SK-N-SH treated with all-trans-retinoic acid at 6 μM for 48 hours (cell line): ENCODE data around the gene RREB1.

Experiments
- ATAC-seq: fragments of 200-7000 bp; cut with Tn5 transposase; 3 replicates; pipeline ENCODE4 v1.9.1; 2020; ENCODE audit warnings: mild to moderate bottlenecking, moderate library complexity
- ARNTL ChIP-seq: fragments of 450-650 bp; formaldehyde crosslinking; IDR thresholded peaks from 2 replicates; pipeline ENCODE4 v1.5.0; 2020; ENCODE audit warnings: low read depth, mild to moderate bottlenecking, moderate library complexity, borderline replicate concordance
- BACH2 ChIP-seq: fragments of 250-450 bp; sonication (Bioruptor Pico); IDR thresholded peaks from 2 replicates; pipeline ENCODE4 v1.9.0; 2021; ENCODE audit warnings: mild to moderate bottlenecking, borderline replicate concordance
- CREB5 ChIP-seq: fragments of 250-450 bp; sonication (Bioruptor Pico); IDR thresholded peaks from 2 replicates; pipeline ENCODE4 v1.5.1; 2020; ENCODE audit warnings: low read depth, mild to moderate bottlenecking, moderate library complexity
- CSDC2 ChIP-seq: fragments of 250-450 bp; sonication (Bioruptor Pico); IDR thresholded peaks from 2 replicates; pipeline ENCODE4 v1.5.0; 2020; ENCODE audit warnings: mild to moderate bottlenecking, moderate library complexity
- ESRRG ChIP-seq: fragments of 250-450 bp; sonication (Bioruptor Pico); IDR thresholded peaks from 2 replicates; pipeline ENCODE4 v1.6.1; 2021; ENCODE audit warnings: mild to moderate bottlenecking
- GLIS3 ChIP-seq: fragments of 250-450 bp; sonication (Bioruptor Pico); IDR thresholded peaks from 2 replicates; pipeline ENCODE4 v1.5.0; 2020; ENCODE audit warnings: mild to moderate bottlenecking, moderate library complexity
- ISL1 ChIP-seq: fragments of 250-450 bp; sonication (Bioruptor Pico); IDR thresholded peaks from 2 replicates; pipeline ENCODE4 v2.1.2; 2022; ENCODE audit warnings: mild to moderate bottlenecking, moderate library complexity
- OSR1 ChIP-seq: fragments of 250-450 bp; sonication (Bioruptor Pico); IDR thresholded peaks from 2 replicates; pipeline ENCODE4 v1.8.0; 2022; ENCODE audit warnings: moderate library complexity, mild to moderate bottlenecking, inconsistent platforms
- POU6F1 ChIP-seq: fragments of 250-450 bp; sonication (Bioruptor Pico); IDR thresholded peaks from 2 replicates; pipeline ENCODE4 v1.8.0; 2021; ENCODE audit warnings: low read depth, mild to moderate bottlenecking, moderate library complexity, borderline replicate concordance
- PPARA ChIP-seq: fragments of 250-450 bp; sonication (Bioruptor Pico); IDR thresholded peaks from 2 replicates; pipeline ENCODE4 v1.5.0; 2020; ENCODE audit warnings: mild to moderate bottlenecking, borderline replicate concordance
- RARB ChIP-seq: fragments of 250-450 bp; sonication (Bioruptor Pico); IDR thresholded peaks from 2 replicates; pipeline ENCODE4 v1.8.0; 2021; ENCODE audit warnings: mild to moderate bottlenecking, moderate library complexity
- SNAI2 ChIP-seq: fragments of 250-450 bp; sonication (Bioruptor Pico); IDR thresholded peaks from 2 replicates; pipeline ENCODE4 v1.5.0; 2020; ENCODE audit warnings: mild to moderate bottlenecking, moderate library complexity
- TCF4 ChIP-seq: fragments of 250-450 bp; sonication (Bioruptor Pico); IDR thresholded peaks from 2 replicates; pipeline ENCODE4 v1.8.0; 2021; ENCODE audit warnings: mild to moderate bottlenecking, moderate library complexity, borderline replicate concordance
- TOX ChIP-seq: fragments of 250-450 bp; sonication (Bioruptor Pico); IDR thresholded peaks from 2 replicates; pipeline ENCODE4 v1.8.0; 2021; ENCODE audit warnings: mild to moderate bottlenecking, moderate library complexity, borderline replicate concordance
- TSHZ2 ChIP-seq: fragments of 250-450 bp; sonication (Bioruptor Pico); IDR thresholded peaks from 2 replicates; pipeline ENCODE4 v1.5.0; 2020; ENCODE audit warnings: mild to moderate bottlenecking, moderate library complexity
- ZC3H10 ChIP-seq: fragments of 250-450 bp; sonication (Bioruptor Pico); IDR thresholded peaks from 2 replicates; pipeline ENCODE4 v1.5.1; 2021; ENCODE audit warnings: mild to moderate bottlenecking, moderate library complexity
- ZFP3 ChIP-seq: fragments of 250-450 bp; sonication (Bioruptor Pico); IDR thresholded peaks from 2 replicates; pipeline ENCODE4 v1.5.0; 2020; ENCODE audit warnings: mild to moderate bottlenecking, moderate library complexity
- ZFP30 ChIP-seq: fragments of 450-650 bp; formaldehyde crosslinking; IDR thresholded peaks from 2 replicates; pipeline ENCODE4 v1.5.0; 2022; ENCODE audit warnings: mild to moderate bottlenecking, moderate library complexity
- ZNF70 ChIP-seq: fragments of 450-650 bp; formaldehyde crosslinking; IDR thresholded peaks from 2 replicates; pipeline ENCODE4 v1.5.0; 2020; ENCODE audit warnings: mild to moderate bottlenecking, moderate library complexity
- ZNF8 ChIP-seq: fragments of 450-650 bp; formaldehyde crosslinking; IDR thresholded peaks from 2 replicates; pipeline ENCODE4 v1.5.0; 2020; ENCODE audit warnings: mild to moderate bottlenecking, moderate library complexity

The RREB1 gene

DNA sequence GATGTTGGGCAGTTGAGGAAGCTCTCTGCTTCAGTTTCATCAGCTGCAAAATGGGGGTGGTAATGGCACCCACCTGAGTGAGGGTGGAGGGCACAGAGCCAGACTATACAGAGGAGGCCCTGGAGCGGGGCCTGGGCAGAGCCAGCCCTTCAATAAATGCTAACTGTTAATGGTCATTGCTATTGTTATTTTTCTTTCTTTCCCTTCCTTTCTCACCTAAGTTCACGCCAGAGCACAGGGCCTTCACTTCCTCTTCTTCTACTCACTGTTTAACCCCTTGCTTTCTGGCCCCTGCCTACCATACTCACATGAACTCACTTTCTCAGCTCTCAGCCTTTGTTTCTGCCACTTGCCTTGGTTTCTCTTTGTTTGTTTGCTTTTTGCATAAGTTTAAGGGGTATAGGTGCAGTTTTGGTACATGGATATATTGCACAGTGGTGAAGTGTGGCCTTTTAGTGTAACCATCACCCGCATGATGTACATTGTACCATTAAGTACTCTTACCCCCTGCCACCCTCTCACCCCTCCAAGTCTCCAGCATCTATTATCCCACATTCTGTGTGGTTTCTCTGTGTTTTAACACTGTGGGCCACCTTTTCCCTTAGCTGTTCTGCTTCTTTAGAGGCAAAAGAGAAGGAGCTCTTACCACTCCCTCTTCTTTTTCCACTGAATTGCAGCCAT lies 7.5 kb upstream of the RREB1 start:
- no peak for ATAC-seq
- TF ChIP-seq BACH2 (CRISPR knock-in tag) (no peak), ZFP30 (CRISPR knock-in tag) (no peak), TOX (CRISPR knock-in tag) (no peak), TSHZ2 (no peak), RARB (no peak), ZFP3 (CRISPR knock-in tag) (no peak), ZC3H10 (CRISPR knock-in tag) (no peak), ARNTL (CRISPR knock-in tag) (no peak), OSR1 (CRISPR knock-in tag) (no peak), GLIS3 (no peak), TCF4 (CRISPR knock-in tag) (no peak), CREB5 (CRISPR knock-in tag) (no peak), POU6F1 (CRISPR knock-in tag) (no peak)

DNA sequence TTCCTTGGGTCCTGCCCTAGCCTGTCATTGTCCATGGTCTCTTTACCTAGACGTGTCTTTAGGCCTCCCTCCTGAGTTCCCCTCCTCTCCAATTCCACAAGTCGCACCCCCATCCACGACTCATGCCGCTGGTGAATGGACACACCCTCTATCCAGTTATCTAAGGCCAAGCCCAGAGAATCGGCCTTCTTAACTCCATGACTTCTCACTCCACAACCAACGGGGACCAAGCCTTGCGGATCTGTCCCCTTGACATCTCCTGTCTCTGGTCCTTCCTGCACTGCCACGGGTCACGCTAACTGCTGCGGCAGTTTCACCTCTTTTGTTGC lies 7.0 kb upstream of the RREB1 start:
- TF ChIP-seq ZC3H10 (CRISPR knock-in tag): no peak
- TF ChIP-seq PPARA: no peak
- TF ChIP-seq ZNF8: no peak
- no peak for TF ChIP-seq ZNF70 (CRISPR knock-in tag)
- no peak for TF ChIP-seq CREB5 (CRISPR knock-in tag)
- no peak for TF ChIP-seq TOX (CRISPR knock-in tag)
- no peak for TF ChIP-seq TCF4 (CRISPR knock-in tag)
- TF ChIP-seq CSDC2: no peak
- TF ChIP-seq RARB: no peak
- no peak for TF ChIP-seq ARNTL (CRISPR knock-in tag)
- TF ChIP-seq SNAI2: no peak
- TF ChIP-seq POU6F1 (CRISPR knock-in tag): no peak
- TF ChIP-seq ISL1 (CRISPR knock-in tag): no peak
- no peak for TF ChIP-seq ZFP30 (CRISPR knock-in tag)
- TF ChIP-seq ZFP3 (CRISPR knock-in tag): no peak
- TF ChIP-seq TSHZ2: no peak
- no peak for TF ChIP-seq ESRRG (CRISPR knock-in tag)
- no peak for TF ChIP-seq OSR1 (CRISPR knock-in tag)
- no peak for ATAC-seq
